Stimulated activated naive CD4-positive, alpha-beta T cell (primary cell): ENCODE data around the gene DNAH1.

Experiments used
- DNase-seq, 6 experiments: peaks; one replicate each; lab custom pipeline; 2025; lab: John Stamatoyannopoulos, UW

DNAH1 gene

DNA sequence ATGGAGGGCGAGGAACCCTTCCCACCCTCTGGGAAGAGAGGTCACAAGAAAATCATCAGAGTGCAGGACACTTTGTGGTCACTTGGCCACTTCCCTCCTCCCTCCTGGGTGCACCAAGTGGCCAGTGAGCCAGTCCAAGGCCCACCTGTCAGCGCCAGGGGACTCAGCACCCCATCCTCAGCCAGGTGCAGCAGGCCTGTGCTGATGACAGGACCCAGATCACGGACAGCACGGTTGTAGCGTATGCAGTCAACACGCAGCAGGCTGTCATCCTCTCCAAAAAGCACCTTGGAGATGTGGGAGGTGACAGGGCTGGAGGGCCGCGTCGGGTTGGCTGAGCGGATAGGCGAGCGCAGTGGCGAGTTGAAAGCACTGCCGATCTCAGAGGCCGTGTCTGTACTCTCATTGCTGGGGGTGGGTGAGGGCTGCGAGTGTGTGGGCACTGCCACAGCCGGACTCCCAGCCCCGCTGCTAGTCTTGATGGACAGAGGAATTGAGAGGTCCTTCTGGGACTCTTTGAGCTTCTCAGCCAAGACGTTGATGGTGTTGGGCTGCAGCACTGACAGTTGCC is 87.2 kb downstream of the DNAH1 start:
- no peak for DNase-seq

DNA sequence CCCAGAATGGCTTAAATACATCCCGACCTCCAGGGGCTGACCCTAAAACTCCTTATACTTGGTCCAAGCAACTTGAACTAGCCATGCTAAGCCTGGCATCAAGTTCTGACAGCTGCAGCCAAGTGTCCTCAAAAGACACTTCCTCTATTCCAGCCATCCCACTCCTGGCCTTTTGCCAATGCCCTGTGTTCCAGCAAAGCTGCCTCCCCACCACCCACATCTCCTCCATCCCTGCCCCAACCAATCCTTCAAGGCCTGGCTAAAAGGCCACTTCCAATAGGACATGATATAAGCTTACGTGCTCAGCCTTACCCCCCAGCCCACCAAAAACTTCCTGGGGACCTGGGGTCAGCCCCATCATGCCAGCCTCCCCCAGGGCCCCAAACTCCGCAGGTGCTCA is 87.8 kb downstream of the DNAH1 start:
- no peak for DNase-seq

DNA sequence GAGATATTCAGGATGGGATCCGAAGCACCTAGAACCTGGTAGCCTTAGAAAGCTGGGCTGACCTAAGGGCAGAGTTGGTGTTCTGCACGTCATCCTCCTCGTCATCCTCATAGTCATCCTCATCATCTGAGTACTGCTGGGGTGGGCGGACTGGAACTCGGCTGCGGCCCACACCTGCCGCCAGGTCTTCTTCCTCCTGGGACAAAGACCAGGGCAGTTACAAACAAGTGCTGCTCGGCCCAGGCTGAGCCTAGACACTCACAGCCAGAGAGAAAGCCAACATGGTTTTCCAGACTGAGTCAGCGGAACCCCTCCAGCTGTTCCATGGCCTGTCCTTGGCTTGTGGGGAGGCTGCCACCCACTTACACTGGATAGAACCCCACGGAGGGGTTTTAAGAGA is 88.3 kb downstream of the DNAH1 start:
- no peak for DNase-seq

DNA sequence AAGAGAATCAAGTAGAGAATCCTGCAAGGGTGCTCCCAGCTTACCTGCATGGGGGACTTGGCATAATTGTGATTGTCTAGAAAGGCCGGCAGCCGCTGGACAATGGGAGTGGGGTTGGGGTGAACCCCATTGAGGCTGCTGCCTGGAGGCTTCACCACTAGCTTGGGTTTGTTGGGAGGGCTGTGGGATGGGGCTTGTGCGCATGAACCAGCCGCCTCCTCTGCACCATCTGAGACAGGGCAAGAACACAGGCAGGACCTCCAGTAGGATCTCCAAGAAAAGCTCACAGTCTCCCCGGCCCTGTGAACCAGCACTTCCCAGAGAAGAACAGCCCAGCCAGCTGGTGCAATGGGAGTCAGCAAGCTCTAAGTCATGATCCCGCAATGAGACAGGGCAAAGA is 88.9 kb downstream of the DNAH1 start:
- no peak for DNase-seq

DNA sequence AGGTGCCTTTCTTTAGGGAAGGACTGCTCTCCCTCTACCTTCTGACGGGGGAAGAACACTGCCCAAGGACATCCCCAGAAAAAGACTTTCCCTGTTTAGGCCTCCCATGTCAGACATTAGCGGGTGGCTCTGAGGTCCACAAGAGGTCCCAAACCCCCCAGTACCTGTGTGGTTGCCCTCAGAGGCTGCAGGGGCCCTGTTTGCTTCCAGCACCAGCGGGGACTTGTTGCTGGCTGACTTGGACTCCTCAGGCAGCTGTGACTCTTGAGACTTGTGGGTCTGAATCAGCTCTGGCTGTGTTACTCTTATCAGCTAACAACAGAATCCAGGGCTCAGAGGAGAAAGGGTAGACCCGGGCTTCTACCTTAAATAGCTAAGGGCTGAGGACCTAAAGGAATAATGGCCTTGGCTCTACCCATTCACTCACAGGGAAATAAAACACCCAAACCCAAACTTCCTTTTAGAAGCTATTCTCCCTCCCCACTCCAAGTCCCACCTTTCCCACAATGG is 89.5 kb downstream of the DNAH1 start:
- DNase-seq = no peak

DNA sequence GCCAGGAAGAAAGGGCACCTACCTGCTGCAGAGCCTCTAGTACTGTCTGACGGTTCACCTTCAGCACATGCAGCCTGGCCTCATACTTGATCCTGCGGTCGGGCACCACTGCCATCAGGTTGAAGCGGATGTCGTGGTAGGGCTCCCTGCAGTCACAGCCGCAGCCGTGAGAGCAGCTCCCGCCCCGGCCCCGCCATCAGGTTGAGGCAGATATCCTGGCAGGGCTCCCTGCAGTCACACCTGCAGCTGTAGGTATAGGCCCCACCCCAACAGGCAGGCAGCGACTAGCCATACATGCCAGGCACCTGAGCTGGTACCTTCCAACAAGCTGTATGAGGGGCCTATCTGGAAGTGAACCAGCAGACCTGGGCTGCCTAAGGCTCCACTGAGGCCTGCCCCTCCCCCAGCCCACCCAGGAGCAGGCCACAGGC is 90.1 kb downstream of the DNAH1 start:
- no peak for DNase-seq

DNA sequence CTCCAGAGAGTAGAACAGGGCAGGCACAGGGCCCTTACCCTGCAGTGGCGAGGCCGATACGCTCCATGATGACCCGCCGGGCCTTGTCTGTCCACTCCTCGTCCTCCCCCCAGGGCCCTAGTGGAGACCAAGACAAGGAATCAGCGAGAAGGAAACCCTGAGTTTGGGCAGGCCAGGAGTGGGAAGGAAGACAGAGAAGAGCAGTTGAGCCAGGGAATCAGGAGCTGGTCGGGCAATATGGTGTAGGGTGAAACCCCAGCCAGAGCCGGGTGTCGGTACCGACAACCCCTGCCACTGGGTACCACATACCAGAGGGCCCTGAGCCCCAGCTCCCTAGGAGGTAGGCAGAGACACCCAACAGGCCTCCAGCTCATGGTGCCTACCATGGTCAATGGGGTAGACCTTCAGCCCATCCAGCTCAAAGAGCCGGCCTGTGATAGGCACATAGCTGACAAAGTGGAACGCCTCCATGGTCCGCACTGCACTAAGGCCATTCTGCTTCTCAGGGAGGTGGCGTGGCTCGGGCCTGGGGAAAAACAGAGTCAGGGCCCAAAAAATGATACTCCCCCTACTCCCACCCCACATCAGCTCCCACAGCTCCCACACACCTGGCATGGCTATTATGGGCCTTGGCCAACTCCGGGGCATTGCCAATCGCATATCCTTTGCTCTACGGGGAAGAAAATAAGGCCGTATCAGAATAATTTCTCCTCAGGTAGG is 90.8 kb downstream of the DNAH1 start:
- no peak for DNase-seq

DNA sequence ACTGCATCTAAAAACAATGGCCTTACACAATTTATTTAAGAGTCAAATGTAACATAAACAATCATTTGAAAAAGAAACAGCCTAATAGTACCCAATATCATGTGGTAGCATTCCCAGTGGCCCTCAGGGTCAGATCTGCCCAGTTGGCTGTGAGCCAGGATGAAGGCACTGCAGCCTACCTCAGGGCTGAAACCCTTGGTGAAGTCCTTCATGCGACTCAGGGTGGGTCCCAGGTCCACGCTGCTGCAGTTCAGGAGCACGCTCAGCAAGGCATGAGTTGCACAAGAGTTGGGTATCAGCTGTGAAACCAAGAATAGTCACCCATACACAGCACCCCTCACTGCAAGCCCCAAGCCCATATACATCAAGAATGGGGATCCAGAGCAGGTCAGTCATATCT is 91.7 kb downstream of the DNAH1 start:
- no peak for DNase-seq

DNA sequence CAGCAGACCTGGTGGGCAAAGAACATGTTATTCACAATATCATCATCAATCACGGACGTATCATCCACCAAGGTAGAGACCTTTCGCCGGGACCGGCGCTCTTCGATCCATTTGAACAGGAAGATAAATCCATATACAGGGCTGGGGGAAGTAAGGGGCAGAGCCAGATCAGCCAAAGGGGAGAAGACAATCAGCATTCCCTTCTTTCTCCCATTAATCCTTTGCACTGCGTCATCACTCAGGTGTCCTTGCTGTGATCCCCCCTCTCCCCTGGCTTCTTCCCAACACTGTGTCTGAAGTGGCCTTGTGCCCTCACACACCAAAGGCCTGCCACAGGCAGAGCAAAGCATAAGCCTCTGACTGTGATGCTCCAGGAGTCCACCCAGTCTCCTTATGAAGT is 92.3 kb downstream of the DNAH1 start:
- no peak for DNase-seq

DNA sequence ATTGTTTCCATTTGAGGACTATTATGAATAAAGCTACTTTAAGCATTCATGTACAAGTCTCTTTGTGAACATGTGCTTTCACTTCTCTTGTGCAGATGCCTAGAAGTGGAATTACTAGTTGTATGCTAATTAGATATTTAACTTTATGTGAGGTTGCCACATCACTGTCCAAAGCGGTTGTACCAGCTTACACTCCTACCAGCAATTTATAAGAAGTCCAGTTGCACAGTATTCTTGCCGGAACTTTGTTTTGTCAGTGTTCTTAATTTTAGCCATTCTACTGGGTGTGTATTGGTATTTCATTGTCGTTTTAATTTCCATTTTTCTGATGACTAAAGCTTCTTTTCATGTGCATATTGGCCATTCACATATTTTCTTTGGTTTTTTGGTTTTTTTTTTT is 99.7 kb downstream of the DNAH1 start:
- no peak for DNase-seq

DNA sequence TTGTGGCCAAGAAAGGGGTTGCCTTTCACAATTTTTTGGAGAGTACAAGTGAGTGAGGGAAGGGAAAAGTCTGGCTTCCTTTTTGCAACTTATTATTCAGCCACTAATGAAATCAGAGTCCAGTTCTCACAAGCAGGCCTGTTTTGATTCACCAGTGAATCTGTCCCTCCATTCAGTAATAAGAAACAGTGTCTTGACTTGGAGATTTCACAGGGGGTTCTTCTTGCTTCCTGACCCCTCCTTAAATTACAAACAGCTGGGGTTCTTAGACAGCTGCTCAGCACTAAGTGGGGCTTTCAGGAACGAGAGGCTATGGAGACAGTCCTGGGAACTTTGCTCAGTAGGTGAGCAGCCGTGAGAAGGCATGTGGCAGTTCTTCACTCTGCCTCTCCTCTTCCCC is 104.3 kb downstream of the DNAH1 start:
- no peak for DNase-seq

DNA sequence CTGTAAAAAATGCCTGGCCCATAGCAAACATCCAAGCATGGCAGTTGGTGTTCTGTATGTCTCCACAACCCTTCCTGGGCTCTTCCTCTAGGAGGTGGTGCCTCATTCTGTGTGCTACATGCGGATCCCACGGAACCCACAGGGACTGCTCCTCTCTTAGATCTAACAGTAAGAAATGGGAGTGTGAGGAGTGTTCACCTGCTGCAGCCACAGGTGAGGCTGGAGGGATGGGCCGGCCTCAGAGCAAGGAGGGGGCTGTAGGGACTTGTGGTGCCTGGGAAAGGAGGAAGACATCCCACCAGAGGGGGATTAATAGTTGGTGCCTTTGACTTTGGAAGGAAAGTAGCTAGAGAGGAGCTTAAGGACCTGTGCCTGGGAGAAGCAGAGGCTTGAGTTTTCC is 106.5 kb downstream of the DNAH1 start:
- no peak for DNase-seq

DNA sequence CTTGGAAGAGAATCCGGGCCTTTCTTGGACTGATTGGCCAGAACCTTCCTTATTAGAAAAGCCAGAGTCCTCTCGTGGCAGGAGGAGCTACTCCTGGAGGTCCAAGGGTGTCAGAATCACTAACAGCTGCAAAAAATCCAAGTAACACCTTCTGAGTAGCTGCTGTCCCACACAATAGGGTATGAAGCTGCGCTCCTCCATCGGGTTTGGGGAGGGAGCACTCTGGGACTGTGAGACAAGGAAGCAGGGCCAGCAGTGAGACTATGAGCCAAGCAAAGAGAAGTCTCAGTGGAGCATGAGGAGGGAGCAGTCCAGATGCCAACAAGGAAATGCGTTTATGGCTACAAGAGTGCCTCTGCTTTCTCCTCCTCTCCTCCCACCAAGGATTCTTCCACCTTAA is 107.1 kb downstream of the DNAH1 start:
- no peak for DNase-seq

DNA sequence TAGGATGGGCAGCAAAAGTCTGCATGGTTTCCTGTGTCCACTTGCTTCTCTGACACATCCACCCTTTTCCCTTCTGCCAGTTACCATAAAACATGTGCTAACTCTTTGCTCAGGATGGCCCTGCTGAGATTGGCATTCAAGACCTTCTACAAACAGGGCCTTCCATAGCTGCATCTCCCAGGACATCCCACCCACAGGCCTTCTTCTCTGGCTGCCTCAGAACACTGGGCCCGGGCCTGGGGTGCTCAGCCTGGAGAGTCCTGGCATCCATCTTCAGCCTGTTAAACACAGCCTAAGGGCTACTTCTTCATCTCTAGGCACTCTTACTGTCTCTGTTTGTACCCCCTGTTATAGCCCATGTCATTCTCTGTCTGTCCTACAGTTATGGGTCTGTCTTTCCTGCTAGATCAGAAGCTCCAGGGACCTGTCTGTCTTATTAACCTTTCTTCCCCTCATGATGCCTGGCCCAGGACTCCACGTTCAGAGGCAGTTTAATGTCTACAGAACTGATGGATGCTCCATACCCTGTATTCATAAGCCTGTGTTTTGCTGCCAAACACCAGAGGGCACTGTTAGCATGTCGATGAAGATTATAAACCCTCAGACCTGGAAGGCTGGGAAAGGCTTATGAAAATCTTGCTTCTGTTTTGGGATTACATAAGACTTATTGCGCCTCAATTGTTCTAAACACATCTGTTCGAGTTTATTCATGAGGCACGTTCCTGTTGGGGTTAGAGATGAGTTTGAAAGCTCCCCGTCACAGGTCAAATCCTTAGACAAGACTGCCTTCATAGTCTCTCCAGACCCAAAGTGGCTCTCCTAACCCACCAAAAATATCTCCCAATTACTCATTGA is 112.3 kb downstream of the DNAH1 start:
- DNase-seq = peak in 4 of 6 experiments; percentile 8 to 39 (median 17)

DNA sequence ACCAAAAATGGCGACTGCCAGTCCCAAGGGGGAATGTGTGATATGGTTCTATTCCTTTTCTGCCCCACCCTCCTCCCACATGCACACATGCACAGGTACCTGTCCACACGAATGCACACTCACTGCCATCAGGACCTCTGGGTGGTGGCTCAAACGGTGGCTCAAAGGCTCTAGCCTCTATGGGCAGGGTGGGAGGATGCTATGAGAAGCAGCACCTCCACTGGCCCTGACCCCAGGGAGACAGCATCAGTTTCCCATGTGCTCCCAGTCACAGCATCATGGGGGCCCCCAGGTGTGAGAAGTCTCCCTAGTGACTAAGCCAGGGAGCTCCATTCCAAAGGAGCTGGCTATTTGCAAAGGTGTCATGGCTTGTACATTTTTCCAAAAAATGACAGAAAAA is 112.9 kb downstream of the DNAH1 start:
- no peak for DNase-seq

DNA sequence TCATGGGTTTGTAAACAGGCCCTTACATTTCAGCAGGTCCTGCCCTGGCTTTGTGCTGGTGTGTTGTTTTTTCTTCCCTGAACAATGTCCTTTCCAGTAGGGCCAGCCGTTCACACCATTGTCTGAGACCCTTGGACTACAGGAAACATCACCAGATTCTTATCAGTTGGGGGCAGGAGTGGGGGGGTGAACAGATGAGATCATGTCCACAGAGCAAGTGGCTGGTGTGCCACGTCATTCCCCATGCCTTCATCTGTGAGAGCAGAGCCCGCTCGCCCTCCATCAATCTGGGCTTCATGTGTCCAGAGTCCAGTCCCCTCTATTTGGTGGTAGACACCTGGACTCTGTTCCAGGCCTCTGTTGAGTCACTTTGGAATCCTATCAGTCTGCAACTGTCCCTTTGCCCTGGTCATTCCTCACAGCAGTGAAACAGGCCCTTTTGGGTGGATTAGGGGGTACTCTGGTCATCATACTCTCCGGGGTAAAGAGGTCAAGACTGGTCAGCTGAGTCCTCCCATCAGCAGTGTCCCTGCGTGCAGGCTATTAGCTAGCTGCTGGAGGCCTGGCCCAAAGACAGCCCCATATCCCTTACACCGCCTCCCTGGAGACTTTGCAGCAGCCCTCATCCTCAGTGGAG is 113.8 kb downstream of the DNAH1 start:
- no peak for DNase-seq

DNA sequence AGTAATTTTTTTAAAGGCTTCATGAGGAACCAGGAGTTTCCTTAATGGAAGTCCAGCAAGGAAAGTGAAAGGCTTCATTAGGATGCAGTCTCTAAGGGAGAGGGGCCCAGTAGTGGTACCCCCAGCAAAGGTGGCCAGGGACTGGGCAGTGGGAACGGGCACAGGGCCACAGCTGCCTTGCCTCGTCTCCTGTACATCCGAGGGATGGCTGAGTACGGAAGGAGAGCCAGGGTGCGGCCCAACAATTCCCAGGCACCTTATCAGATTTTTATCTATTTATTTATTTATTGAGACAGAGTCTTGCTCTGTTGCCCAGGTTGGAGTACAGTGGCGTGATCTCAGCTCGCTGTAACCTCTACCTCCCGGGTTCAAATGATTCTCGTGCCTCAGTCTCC is 114.3 kb downstream of the DNAH1 start:
- DNase-seq = no peak

DNA sequence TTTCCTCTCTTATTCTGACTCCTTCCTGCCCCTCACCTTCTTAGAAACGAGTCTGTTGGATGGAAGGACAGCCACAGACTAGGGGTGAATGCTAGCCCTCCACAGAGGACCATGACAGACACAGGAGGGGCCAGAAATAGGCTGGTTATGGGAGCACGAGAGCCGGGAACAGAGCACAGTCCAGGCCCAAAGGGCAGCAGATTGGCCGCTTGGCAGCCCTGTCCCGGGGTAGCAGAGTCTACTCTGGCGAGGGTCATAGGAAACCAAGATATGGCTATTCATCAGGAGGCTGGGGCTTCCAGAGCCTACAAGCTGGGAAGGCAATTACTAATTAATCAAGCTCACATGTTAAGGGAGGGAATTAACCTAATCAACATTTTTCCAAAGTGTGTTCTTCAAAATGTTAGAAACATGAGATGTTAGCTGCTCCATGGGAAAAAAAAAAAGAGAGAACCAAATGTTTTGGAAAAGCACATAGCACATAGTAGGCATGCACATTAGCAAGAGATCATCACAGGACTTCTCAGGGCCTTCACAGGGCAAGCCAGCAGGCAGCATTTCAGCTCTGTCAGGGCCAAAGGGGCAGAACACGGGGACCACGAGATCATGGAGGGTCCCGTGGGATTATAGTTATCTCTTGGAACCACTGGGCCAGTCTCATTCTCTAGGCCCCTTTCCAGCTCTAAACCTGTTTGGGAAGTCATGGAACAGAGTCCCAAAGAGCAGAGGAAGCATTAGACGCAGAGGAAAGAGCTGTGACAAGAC is 115.5 kb downstream of the DNAH1 start:
- DNase-seq = no peak

DNA sequence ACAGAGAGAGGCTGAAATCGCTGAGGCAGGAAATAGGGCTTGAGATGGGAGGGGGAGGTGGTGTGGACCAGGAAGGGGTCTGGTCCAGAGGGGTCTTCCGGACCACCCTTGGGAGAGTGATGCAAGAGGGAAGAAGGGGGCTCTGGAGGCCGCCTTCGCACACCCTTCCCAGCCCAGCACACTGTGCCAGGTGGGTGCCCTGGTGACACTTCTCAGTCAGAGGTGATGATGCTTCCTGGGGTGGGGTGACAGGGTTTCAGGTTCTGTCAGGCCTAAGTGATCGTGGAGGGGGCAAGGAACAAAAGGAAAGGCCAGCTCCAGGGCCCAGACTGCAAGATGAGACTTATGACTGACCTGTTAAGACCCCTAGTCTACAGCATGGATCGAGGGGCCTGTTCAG is 116.1 kb downstream of the DNAH1 start:
- DNase-seq = no peak

DNA sequence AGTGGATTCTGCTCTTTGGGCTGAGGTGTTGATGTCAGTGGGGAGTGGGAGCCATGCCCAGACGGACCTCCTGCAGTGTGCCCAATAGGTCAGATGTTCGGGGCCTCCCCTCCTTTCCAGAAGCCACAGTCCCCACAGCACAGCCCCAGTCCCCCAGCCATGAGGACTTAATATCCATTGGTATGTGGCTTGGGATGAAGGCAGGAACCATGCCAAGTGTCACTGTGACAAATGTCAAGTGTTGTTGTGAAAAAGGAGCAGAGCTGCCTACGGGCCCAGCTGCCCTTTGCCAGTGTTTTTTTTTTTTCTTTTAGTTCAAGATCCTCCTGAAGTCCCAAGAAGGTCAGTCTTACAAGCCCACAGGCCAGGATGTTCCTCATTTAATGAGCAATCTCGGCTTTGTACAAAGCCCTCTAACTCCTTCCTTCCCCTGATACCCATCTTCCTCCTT is 116.6 kb downstream of the DNAH1 start:
- no peak for DNase-seq

DNA sequence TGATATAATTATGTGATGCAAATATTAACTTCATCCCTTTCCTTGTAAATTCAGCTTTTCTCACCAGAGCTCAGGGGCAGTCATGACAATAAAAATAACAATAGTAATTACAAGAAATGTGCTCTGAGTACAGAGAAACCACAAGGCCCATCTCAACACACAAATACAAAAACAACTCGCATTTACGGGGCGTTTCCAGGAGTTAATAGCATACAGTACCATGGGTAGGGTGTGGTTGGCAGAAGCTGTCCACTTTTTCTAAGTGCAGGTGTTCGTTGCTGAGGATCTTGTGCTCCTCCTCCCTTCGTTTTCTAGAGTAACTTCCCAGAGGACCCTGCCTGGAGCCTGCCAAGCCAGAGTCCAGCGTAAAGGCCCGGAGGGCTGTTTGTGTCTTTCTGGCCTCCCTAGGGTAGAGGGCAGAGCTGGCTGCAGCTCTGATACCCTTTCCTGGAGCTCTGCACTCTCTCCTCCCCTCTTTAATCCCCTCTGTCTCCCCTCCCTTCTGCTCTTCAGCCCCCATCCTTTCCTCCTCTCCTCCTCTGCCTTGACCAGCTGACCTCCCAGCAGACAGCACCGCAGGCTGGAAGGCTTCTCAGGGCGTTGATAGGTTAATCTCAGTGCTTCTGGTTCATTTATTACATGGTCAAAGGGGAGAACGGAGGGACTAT is 117.3 kb downstream of the DNAH1 start:
- no peak for DNase-seq
